Activated CD4-positive, alpha-beta T cell treated with anti-CD3 and anti-CD28 coated beads, Interleukin-2, amount 50 U/mL, for 24 hours (primary cell): ENCODE results near the gene FDX2.
"Not testable (repeated sequence)": the region's sequence is repeated elsewhere in the genome, so short reads cannot be mapped to it uniquely, and the experiment has no call there.

Experiments used
- DNase-seq, 2 donors: peaks; one replicate each; pipeline ENCODE4 v3.0.0-alpha.2; 2020; ENCODE audit warnings: low read depth in 1 of 2, low spot score in 1 of 2

FDX2 gene

DNA sequence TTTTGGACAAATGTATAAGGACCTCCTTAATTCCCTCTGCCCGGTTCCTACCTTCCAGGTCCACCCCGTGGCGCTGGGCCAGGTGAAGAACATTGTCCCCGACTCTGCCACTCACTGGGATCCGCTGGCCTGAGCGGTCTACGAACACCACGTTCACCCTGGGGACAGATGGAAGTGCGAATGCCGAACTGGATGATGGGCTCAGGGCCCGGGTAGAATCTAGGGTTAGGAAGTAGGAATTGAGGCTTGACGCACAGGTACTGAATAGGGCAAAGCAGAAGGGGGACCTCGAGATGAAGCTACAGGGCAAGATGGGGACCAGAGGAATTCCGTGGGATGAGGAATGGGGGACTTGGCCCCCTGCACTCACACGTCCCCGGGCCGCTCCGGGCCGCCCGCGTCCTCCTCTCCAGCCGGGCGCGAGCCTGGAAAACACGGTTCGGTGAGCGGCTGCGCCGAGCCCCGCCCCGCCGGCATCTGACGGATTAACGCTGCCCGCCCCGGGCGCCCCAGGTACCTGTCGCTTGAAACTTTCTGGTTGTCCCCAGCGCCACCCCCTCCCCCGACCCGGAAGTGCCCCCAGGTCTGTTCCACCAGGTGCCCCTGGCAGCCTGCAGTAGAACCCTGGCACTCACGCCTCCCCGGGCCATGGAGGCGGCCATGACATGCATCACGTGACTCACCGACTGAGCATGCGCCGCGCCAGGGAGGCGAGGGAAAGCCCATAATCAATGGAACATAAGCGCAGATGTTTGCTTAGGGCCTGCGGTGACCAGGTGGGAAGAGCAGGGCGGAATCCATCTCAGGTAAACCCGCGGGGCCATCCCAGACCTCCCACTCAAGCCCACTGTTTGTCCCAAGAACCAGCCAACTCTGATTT, at the start of gene FDX2:
Gene FDX2 (minus strand): TSS at position 681 of the 880 bp plus-strand sequence. CDS start 19 bp downstream, at position 662.
- DNase-seq = peak; percentile 85 to 89

DNA sequence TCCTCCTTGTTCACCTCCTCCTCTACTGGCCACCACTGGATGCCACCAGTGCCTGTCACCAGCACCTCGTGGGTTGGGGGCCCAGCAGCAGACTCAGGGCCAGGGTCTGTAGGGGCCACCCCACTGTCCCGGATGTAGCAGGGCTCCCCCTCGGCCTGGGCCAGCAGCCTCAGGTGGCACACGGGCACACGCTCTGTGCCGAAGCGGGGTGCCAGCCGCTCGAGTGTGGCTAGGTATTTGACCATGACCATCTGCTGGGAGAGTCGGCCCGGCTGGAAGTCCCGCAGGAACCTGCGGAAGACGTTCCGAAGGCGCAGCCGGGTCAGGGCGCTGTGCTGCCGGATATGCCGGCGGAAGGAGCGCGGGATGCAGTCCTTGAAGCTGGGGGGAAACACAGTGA, 49.7 kb upstream of the FDX2 start:
- no peak for DNase-seq

DNA sequence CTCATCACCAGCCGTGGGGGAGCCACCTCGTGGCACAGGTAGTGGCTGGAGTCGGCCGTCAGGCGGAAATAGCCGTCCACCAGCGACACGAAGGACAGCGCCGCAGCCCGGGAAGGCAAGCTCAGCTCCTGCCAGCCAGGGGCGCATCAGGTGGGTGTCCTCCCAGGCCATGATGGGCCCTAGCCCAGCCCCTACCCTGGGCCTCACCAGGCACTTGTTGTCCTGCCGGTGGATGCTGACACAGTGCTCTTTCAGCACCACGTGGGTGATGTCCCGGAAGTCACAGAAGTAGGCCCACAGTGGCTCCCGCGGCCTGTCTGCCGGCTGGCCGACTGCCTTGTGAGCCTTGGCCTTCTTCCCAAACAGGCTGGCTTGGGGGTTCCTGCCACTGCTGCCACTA, 48.8 kb upstream of the FDX2 start:
- DNase-seq = no peak

DNA sequence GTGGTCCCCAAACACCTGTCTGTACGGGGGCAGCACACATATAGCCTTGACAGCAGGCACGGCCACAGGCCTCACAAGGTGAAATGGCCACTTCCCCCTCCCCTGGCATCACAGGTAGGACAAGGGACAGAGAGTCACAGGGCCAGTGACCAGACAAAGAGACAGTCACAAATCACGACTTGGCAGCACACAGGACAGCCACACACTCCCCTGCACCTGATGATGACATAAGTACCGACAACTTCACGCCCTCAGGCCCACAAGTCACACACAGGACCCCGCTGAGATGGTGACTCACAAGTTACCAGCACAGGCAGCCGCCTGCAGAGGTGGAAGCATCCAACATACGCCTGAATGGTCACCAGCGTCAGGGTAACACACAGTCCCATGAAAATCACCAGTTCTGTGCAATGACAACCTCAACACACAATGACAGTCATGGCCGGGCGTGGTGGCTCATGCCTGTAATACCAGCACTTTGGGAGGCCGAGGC, 48.0 kb upstream of the FDX2 start:
- DNase-seq = no peak

DNA sequence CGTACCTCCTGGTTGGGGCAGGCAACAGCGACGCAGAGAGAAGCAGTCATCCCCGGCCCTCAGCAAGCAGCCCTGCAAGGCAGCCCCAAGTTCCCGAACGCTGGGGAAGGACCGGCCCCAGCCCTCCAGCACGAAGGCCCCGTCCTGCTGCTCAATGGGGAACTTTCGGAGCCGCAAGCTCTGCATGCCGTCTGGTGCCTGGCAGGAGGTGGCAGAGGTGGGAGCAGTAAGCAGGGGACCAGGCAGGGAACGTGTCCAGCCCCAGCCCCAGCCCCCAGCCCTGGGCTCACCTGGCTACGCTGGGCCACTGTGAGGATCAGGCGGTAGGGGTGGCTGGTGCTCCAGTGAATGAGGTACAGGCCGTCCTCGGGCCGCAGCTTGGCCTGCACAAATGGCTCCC, 46.4 kb upstream of the FDX2 start:
- no peak for DNase-seq

DNA sequence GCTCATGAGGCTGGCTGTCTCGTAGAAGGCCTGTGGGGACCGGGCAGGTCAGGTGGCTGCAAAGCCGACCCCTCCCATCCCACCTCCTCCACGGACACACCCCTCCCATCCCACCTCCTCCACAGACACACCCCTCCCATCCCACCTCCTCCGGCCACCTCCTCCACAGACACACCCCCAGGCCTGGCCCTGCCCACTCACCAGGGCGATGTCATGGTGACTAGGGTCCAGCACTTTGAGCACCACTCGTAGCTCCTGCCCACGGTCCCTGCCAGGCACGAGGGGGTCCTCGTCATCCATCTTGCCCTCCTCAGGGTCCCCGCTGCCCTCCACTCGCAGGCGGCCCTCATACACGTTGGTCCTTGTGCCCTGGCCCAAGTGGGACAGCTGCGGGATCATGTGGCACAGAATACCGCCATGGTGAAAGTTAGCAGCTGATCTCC, 45.8 kb upstream of the FDX2 start:
- no peak for DNase-seq

DNA sequence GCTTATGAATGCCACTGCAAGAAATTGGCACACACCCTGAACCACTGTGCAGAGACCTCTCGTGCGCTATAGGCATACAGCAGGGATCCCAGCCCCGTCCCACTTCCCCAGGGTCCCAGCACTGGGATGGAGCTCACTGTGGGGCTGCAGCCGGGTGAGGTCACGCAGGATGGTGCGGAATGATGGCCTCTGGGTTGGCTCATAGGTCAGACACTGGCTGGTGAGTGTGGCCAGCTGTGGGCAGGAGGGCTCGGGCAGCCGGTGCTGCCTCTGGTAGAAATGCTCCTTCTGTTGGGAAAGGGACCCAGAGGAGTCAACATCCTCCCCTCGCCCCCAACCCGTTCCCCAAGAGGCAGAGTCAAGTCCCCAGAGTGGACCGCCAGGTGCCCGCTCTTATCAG, 40.6 kb upstream of the FDX2 start:
- no peak for DNase-seq

DNA sequence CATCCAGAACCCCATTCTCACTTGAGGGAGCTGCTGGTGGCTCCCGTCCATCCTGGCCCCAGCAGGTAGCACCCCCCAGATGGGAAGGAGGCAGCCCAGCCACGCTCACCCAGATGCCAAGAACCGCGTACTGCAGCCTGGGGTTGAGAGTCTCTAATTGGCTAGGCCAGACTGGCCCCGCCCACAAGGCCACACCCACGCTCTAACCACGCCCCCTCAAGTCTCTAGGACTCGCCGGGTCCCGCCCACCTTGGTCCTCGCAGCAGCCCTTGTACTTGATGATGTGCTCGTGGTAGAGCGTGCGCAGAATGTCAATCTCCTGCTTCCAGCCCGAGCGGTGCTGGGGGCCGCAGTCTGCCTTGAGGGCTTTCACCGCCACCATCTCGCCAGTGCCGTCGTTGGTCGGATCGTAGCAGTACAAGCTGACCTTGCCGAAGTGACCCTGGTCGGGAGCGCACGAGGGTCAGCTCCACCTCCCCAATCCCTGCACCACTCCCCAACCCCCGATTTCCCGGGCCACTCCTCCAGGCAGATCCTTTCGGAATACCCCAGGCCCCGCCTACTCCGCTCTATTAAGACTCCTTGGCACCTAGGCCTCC, 38.1 kb upstream of the FDX2 start:
- peak in 1 of 2 donors; percentile 35 for DNase-seq

DNA sequence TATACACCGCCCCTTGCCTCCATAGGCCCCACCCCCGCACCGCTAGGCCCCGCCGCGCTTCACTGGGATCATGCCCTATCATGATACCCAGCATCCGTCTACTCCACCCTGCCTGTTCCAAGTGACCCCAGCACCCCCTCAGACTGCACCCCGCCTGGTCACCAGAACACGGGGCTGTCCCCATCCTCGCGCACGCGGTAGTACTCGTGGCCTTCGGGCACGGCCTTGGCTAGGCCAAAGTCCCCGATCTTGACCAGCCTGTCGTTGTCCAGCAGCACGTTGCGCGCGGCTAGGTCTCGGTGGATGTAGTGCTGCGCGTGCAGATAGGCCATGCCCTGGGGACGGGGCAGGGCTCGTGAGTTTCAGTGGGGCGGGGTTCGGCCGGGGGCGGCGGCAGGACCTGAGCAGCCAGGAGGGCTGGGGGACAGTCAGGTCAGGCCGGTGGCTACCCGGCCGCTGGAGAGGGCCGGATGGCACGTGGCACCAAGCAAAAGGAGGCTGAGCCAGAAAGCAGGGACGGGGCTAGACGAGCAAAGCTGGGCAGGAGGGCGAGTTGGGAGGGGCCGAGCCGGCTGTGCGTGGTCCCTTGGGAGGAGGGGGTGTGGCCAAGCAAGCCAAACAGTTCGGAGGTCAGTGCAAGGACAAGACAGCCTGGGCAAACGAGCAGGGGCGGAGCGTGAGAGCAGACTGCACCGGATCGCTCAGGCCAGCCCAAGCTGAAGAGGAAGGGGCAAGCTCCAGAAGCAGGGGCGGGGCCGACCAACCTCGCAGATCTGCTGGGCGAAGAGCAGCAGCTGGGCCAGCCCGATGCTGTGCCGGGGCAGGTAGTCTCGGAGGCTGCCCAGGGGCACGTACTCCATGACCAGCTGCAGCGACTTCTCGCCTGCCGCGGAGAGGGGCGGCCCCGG, 37.2 kb upstream of the FDX2 start:
- no peak for DNase-seq

DNA sequence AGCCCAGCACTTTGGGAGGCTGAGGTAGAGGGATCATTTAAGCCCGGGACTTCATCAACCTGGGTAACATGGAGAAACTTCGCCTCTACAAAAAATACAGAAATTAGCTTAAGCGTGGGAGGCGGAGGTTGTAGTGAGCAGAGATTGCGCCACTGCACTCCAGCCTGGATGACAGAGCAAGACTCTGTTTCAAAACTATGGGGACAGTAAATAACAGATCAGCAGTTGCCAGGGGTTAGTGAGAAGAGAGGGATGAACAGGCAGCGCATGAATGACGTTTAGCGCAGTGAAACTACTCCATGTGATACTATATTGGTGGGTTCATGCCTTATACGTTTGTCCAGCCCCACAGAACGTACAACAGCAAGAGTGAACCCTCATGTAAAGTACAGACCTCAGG, 30.7 kb upstream of the FDX2 start:
- DNase-seq = no peak

DNA sequence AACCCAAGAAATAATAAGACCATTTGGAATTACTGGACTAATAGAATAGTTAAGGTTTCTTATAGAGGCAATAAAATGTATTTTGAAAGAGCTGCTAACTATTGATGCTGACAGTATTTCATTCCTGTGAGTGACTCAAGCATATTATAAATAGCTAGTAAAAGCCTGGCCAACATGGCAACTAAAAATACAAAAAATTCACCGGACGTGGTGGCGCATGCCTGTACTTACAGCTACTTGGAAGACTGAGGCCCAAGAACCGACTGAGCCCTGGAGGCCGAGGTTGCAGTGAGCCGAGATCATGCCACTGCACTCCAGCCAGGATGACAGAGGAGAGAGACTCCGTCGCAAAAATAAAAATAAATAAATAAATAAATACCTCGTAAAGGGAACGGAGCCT, 29.0 kb upstream of the FDX2 start:
- no peak for DNase-seq

DNA sequence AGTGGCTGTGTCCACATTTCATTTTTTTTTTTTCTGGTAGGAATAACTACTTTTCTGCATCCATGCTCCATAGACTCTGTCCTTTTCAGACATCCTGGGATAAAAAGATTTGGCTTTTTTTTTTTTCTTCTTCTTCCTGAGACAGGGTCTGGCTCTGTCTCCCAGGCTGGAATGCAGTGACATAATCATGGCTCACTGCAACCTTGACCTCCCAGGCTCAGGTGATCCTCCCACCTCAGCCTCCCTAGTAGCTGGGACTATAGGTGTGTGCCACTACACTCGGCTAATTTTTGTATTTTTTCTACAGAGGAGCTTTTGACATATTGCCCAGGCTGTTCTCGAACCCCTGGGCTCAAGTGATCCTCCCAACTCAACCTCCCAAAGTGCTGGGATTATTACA, 27.7 kb upstream of the FDX2 start:
- DNase-seq = no peak

DNA sequence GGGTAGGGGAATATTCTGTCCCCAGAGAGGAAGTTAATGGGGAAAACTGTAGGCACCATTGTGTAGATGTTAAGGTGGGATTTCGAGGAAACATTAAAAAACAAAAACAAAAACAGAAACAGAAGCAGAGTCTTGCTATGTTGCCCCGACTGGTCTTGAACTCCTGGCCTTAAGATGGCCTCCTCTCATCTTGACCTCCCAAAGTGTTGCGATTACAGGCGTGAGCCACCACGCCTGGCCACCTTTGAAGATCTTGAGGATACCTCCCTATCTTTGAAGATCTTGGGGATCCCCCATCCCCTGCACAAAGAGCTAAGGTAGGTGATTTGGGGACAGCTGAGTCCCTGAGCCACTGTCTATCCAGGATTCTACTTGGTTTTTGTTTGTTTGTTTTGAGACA, 24.2 kb upstream of the FDX2 start:
- DNase-seq = no peak

DNA sequence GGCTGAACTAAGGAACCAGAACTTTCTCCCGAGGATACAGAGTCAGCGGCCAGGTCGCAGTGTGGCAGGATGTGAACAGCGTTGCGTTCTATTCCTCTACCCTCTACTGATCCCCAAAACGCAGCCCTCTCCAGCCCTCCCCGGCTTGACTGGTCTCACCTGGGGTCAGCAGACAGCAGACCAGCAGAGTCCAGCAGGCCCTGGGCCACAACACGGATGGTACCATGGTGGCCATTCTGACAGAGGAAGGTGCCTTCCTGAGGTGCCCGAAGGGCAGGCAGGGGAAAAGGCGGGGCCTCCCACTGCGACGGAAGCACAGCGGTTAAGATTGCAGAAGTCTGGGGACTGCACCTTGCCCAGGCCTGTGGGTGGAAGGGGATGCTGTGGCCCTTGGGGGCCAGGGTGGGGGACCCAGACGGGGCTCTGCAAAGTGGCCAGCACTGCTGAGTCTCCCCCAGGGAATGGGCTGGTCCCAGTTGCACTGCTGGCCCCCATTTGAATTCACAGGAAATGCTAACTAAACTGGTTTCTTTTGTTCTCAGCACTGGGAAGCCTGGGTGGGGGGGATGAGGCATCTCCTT, 23.7 kb upstream of the FDX2 start, which contains the start of gene ICAM3:
Gene ICAM3 (minus strand): TSS at position 245 of the 581 bp plus-strand sequence. CDS start 10 bp downstream, at position 235.
- peak in 1 of 2 donors; percentile 56 for DNase-seq

DNA sequence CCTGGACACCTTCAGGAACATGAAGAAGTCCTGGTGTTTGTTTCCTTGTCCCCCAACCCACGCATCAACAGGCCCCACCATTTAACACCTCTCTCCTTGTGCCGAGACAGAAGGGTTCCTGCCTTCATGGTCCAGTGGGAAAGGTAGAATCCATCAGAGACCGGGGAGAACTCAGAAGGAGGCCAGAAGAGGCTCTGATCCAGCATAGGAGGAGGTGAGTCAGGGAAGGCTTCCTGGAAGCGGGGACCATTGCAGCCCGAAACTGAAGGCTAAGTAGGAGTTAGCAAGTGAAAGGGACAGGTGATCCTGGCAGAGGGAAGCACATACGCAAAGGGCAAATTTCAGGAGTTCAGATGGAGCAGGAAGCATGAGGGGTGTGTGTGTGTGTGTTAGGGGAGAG, 23.1 kb upstream of the FDX2 start:
- no peak for DNase-seq

DNA sequence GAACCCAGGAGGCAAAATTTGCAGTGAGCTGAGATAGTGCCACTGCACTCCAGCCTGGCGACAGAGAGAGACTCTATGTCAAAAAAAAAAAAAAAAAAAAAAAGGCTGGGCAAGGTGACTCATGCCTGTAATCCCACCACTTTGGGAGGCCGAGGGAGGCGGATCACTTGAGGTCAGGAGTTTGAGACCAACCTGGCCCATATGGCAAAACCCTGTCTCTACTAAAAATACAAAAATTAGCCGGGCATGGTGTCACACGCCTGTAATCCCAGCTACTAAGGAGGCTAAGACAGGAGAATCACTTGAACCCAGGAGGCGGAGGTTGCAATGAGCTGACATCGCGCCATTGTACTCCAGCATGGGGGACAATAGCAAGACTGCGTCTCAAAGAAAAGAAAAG, 20.9 kb upstream of the FDX2 start:
- not testable (repeated sequence) for DNase-seq

DNA sequence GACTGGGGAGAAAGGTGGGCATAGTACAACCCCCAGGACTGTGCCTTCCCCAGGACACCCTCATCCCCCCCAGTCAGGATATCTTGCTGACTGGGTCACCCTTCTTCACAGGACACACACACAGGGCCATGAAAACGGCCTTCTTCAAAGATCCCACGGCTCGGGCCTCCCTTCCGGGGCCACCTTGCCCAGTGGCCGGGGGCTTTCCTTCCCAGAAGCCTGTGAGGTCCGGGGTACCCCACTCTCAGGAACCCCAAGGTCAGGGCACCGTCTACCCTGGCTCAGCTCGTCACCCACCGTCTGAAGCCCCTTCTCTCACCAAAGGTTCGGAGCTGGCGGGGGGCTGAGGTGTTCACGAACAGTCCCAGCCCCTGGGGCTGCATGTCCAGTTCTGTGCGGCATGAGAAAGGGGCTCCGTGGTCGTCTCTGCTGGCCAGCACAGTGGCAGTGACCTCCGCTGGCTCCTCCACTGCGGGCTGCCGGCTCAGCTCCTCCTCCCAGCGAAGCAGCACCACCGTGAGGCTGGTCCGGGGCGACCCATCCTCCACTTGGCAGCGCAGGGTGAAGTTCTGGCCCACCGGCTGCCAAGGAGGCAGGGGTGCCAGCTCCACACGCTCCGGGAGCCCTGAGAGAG, 19.7 kb upstream of the FDX2 start:
- no peak for DNase-seq

DNA sequence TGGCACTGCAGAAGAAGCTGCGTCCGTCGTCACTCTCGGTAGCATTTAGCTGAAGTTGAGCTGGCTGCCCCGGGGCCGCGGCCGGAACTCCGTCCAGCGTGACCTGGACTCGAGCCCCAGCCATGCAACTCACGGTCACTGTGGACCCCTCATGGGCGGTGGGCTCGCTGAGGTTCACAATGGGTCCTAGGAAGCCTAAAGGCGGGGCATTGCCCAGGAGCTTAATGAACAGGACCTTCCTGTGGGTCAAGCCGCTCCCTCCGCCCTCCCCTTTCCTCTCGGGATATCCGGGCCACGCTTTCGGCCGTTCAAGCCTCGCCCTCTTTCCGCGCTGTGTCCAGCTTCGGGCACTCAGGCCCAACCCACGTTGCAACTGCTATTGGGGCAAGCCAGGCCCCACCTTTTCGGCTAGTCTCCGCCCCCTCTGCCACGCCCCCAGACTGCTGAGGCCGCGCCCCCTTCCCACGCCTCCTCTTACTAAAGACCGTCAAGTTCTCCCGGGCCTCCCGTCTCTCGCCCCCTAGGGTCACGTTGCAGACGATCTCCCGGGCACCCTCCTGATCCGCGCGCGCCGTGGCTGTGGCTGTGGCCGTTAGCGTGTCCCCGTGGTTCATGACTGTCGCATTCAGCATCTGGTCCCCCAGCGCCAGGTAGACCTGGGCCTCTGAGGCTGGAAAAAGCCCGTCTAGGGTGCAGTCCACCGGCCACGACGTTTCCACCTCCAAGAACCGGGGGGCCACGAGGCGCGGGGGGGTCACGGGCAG, 19.0 kb upstream of the FDX2 start:
- no peak for DNase-seq

DNA sequence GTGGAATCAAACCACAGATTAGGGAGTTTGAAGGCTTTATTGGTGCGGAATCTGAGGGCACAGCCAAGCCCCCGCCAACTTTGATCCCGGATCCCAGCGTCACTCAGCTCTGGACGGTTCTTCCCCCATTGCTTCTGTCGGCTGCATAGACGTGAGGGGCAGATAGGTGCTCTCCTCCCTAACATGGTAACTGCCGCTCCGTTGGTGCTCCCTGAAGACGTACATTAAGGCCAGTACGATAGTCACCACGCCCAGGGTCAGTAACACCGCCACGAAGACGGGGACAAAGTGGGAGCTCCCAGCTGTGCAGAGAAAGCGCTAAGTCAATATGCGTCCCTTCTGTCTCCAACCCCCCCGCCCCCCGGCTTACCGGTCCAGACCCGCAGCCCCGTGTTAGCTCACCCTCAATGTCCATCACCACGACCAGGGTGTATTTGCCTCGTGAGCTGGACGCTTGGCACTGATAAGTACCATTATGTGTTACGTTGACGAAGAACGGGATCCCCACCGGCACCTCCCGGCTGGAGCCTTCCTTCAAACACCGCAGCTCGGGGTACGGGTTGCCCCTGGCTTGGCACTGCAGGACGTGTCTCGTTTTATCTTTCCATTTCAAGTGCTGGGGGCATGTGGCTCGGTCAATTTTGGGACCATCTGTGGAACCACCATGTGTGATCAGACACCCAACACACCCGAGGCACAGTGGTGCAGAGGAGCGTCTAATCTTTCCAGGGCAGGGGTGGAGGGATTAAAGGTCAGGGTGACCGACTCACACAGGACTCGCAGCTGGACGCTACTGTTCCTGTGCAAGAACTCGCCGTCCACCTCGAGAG, 18.2 kb upstream of the FDX2 start:
- DNase-seq = no peak
